Colon (tissue), 2 donors: ENCODE results near the gene KCTD15.

ENCODE experiments used
- FAIRE-seq: peaks from 2 replicates; lab custom pipeline; 2012; peaks lifted over from hg19 to GRCh38; lab: Jason Lieb, UNC
- donor health status: control.
- donor health status: control.

KCTD15 gene

GRCh38 chr19:33796164-33796875, at the start of gene KCTD15:
KCTD15 (plus strand) TSS chr19:33796870; CDS start chr19:33800455, 3,585 bp downstream.
- no peak for FAIRE-seq

- FAIRE-seq: no peak
Measured at GRCh38 chr19:33747273-33747672, 49.4 kb upstream of the KCTD15 start.

- FAIRE-seq: no peak
Measured at GRCh38 chr19:33748231-33748630, 48.4 kb upstream of the KCTD15 start.

GRCh38 chr19:33749016-33749415, 47.7 kb upstream of the KCTD15 start:
- no peak for FAIRE-seq

GRCh38 chr19:33749619-33750175, 47.0 kb upstream of the KCTD15 start:
- no peak for FAIRE-seq

GRCh38 chr19:33750587-33751435, 45.9 kb upstream of the KCTD15 start:
- FAIRE-seq: no peak

- no peak for FAIRE-seq
Measured at GRCh38 chr19:33751436-33751770, 45.3 kb upstream of the KCTD15 start.

GRCh38 chr19:33752018-33752800, 44.5 kb upstream of the KCTD15 start:
- no peak for FAIRE-seq

- FAIRE-seq: no peak
Measured at GRCh38 chr19:33752945-33753344, 43.7 kb upstream of the KCTD15 start.

- no peak for FAIRE-seq
Measured at GRCh38 chr19:33754361-33754760, 42.3 kb upstream of the KCTD15 start.

GRCh38 chr19:33755099-33756035, 41.3 kb upstream of the KCTD15 start:
- no peak for FAIRE-seq

GRCh38 chr19:33756177-33756576, 40.5 kb upstream of the KCTD15 start:
- FAIRE-seq: no peak

- no peak for FAIRE-seq
Measured at GRCh38 chr19:33758541-33759013, 38.1 kb upstream of the KCTD15 start.

- no peak for FAIRE-seq
Measured at GRCh38 chr19:33759356-33759755, 37.3 kb upstream of the KCTD15 start.

GRCh38 chr19:33763633-33764371, 32.9 kb upstream of the KCTD15 start:
- no peak for FAIRE-seq

GRCh38 chr19:33766623-33767022, 30.0 kb upstream of the KCTD15 start:
- no peak for FAIRE-seq

GRCh38 chr19:33767898-33768413, 28.7 kb upstream of the KCTD15 start:
- FAIRE-seq: no peak

- FAIRE-seq: no peak
Measured at GRCh38 chr19:33769208-33769607, 27.5 kb upstream of the KCTD15 start.

- no peak for FAIRE-seq
Measured at GRCh38 chr19:33770107-33770506, 26.6 kb upstream of the KCTD15 start.
